Endothelial cell of umbilical vein (primary cell): ENCODE results near the gene ACVR2B. TPM values are rescaled to one million over a fixed set of nuclear protein-coding genes. Genes with fewer than 3 reads are reported as not detected.

Experiments used
- BruUV-seq: library from RNA; stranded (reverse); fragments of 400-500 nt; replicated peaks from 2 replicates; lab custom pipeline; 2021; lab: Mats Ljungman, UMichigan
- CTCF ChIA-PET: fragments of 300-600, 350-600 bp; sonication (Branson Sonifier 250); formaldehyde crosslinking; loops from one replicate; lab custom pipeline; 2021; ENCODE audit warnings: antibody characterized with exemption, inconsistent platforms; lab: Charles Lee
- POLR2A ChIA-PET: fragments of 300-600, 350-600 bp; sonication (Branson Sonifier 250); formaldehyde crosslinking; loops from one replicate; lab custom pipeline; 2021; ENCODE audit warnings: antibody characterized with exemption, inconsistent platforms; lab: Charles Lee
- DNase-seq: peaks from one replicate; pipeline ENCODE4 v3.0.0-alpha.2; 2011; ENCODE audit warnings: low read depth, low spot score
- FAIRE-seq: peaks from 2 replicates; lab custom pipeline; 2011; peaks lifted over from hg19 to GRCh38; lab: Jason Lieb, UNC
- H2AFZ ChIP-seq: 2 replicates; pipeline ENCODE4 v1.6.0; 2012; ENCODE audit warnings: low read depth, low read length, control low read depth, inconsistent platforms
- H3K27ac ChIP-seq: 2 replicates; pipeline ENCODE4 v1.5.1; 2011; ENCODE audit warnings: low read depth, mild to moderate bottlenecking, control low read depth, low read length, moderate library complexity; ENCODE audit not compliant: insufficient read depth
- H3K27me3 ChIP-seq, 2 experiments: 2 replicates each; pipeline versions ENCODE4 v1.6.0 to v1.6.1; 2011; ENCODE audit warnings: low read length in 2 of 2, mixed read lengths in 1 of 2; ENCODE audit not compliant: control insufficient read depth in 2 of 2, insufficient read depth in 2 of 2
- H3K36me3 ChIP-seq, 2 experiments: 2 replicates in 1 of 2; 3 replicates in 1 of 2; pipeline ENCODE4 v1.5.1; 2011; ENCODE audit warnings: low read length in 2 of 2, mild to moderate bottlenecking in 1 of 2, moderate library complexity in 1 of 2; ENCODE audit not compliant: control insufficient read depth in 2 of 2, insufficient read depth in 2 of 2; ENCODE audit errors: extremely low read depth in 1 of 2
- H3K4me1 ChIP-seq: 3 replicates; pipeline ENCODE4 v1.5.1; 2011; ENCODE audit warnings: mild to moderate bottlenecking, low read length; ENCODE audit not compliant: control insufficient read depth, insufficient read depth; ENCODE audit errors: extremely low read depth
- H3K4me2 ChIP-seq: 2 replicates; pipeline ENCODE4 v1.6.1; 2011; ENCODE audit warnings: low read length, control low read depth, mixed read lengths; ENCODE audit not compliant: insufficient read depth
- H3K4me3 ChIP-seq, 3 experiments: fragments of 200-600 bp in 1 of 3; sonication (generic), shearing (Covaris generic) in 1 of 3; replicated peaks in 1 of 3; 2 replicates each; pipeline ENCODE4 v1.5.1; 2011 to 2016; ENCODE audit warnings: control low read depth in 3 of 3, low read length in 3 of 3, mild to moderate bottlenecking in 2 of 3, inconsistent platforms in 1 of 3, low read depth in 1 of 3, moderate library complexity in 1 of 3; ENCODE audit not compliant: insufficient read depth in 1 of 3
- H3K79me2 ChIP-seq: 2 replicates; pipeline ENCODE4 v1.6.0; 2012; ENCODE audit warnings: low read length, inconsistent platforms; ENCODE audit not compliant: control insufficient read depth, insufficient read depth
- H3K9ac ChIP-seq: replicated peaks from 2 replicates; pipeline ENCODE3; 2011; ENCODE audit warnings: low read length, control low read depth; ENCODE audit not compliant: insufficient read depth; ENCODE audit errors: extremely low read depth
- H3K9me1 ChIP-seq: replicated peaks from 3 replicates; pipeline ENCODE4 v1.6.0; 2011; ENCODE audit warnings: mild to moderate bottlenecking, low read length; ENCODE audit not compliant: control insufficient read depth, insufficient read depth; ENCODE audit errors: extremely low read depth
- H3K9me3 ChIP-seq: replicated peaks from 2 replicates; pipeline ENCODE4 v1.5.1; 2012; ENCODE audit warnings: low read length, inconsistent platforms; ENCODE audit not compliant: control insufficient read depth, insufficient read depth
- H4K20me1 ChIP-seq: replicated peaks from 2 replicates; pipeline ENCODE3; 2011; ENCODE audit warnings: mild to moderate bottlenecking, low read length; ENCODE audit not compliant: control insufficient read depth, insufficient read depth; ENCODE audit errors: extremely low read depth
- CTCF ChIP-seq, 2 donors: IDR thresholded peaks; 1 replicate in 1 of 2; 2 replicates in 1 of 2; pipeline ENCODE4 v1.5.1; 2011; ENCODE audit warnings: low read length in 2 of 2, mild to moderate bottlenecking in 2 of 2, moderate library complexity in 2 of 2, control low read depth in 1 of 2, inconsistent platforms in 1 of 2, low read depth in 1 of 2; ENCODE audit not compliant: insufficient read depth in 1 of 2; ENCODE audit errors: extremely low read depth in 1 of 2
- EZH2 ChIP-seq: IDR thresholded peaks from 2 replicates; pipeline ENCODE4 v1.6.1; 2012; ENCODE audit warnings: borderline replicate concordance, low read depth, mild to moderate bottlenecking, moderate library complexity, low read length, inconsistent platforms; ENCODE audit not compliant: severe bottlenecking
- FOS ChIP-seq: IDR thresholded peaks from 2 replicates; pipeline ENCODE4 v1.6.1; 2011; ENCODE audit warnings: mild to moderate bottlenecking, low read length, moderate library complexity, borderline replicate concordance; ENCODE audit not compliant: insufficient read depth
- GATA2 ChIP-seq: IDR thresholded peaks from 2 replicates; pipeline ENCODE4 v1.7.0; 2011; ENCODE audit warnings: low read depth, mild to moderate bottlenecking, moderate library complexity, mixed read lengths, low read length; ENCODE audit not compliant: insufficient read length, insufficient read depth
- JUN ChIP-seq: IDR thresholded peaks from 2 replicates; pipeline ENCODE4 v1.6.1; 2011; ENCODE audit warnings: borderline replicate concordance, low read depth; ENCODE audit not compliant: insufficient read length, insufficient read depth
- MAX ChIP-seq: IDR thresholded peaks from 2 replicates; pipeline ENCODE4 v1.6.1; 2011; ENCODE audit not compliant: insufficient read depth, insufficient read length
- MYC ChIP-seq: IDR thresholded peaks from one replicate; pipeline ENCODE4 v1.6.1; 2011; ENCODE audit warnings: mild to moderate bottlenecking, low read depth, low read length
- POLR2A ChIP-seq: IDR thresholded peaks from 2 replicates; pipeline ENCODE4 v1.6.1; 2012; ENCODE audit warnings: low read depth, mild to moderate bottlenecking, control low read depth, low read length
- POLR2AphosphoS5 ChIP-seq: IDR thresholded peaks from 2 replicates; pipeline ENCODE4 v1.6.1; 2012; ENCODE audit warnings: low read depth, mild to moderate bottlenecking, control low read depth, low read length, moderate library complexity; ENCODE audit not compliant: insufficient read depth
- dilution Hi-C: fragments of 300-500 bp; cut with MboI; formaldehyde crosslinking; loops from one replicate; pipeline ENCODE4 v1.15.0; 2019; ENCODE audit warnings: low sequenced_read_pairs; ENCODE audit not compliant: extremely low pct_ligation_motif_present
- intact Hi-C: fragments of 100-400 bp; cut with micrococcal nuclease; formaldehyde crosslinking; loops from one replicate; pipeline ENCODE4 v1.10.0; 2022
- polyA plus RNA-seq, 4 experiments: library from polyadenylated mRNA; depleted of rRNA in 3 of 4; stranded (reverse) in 3 of 4; unstranded in 1 of 4; fragments of >200 nt; gene quantifications; 2 replicates each; pipeline versions ENCODE4 v1.2.1 to v1.2.3, GENCODE V29; 2011 to 2012; ENCODE audit warnings: missing spikeins in 1 of 4
- total RNA-seq: library from RNA; stranded (reverse); gene quantifications from 2 replicates; pipeline ENCODE4 v1.2.3, GENCODE V29; 2021

The ACVR2B gene
- total and polyA plus RNA-seq, 2 donors (not counting 3 experiments of a cell fraction or from before 2014, with no cell fraction given), result 2.0 to 4.9 TPM

- Histone ChIP-seq H3K27me3 (no peaks in the 10 kb centered on the region), H3K36me3 (no peaks in the 10 kb centered on the region), H3K27ac (no peak overlapping the region), H3K4me2 (no peak overlapping the region), H3K79me2 (no peaks in the 10 kb centered on the region), H2AFZ (no peak overlapping the region), H3K9me1 (no peaks in the 10 kb centered on the region), H4K20me1 (no peaks in the 10 kb centered on the region), H3K9ac (no peak overlapping the region), H3K9me3 (no peaks in the 10 kb centered on the region), H3K4me3 (no peak overlapping the region), H3K4me1 (no peaks in the 10 kb centered on the region)
- DNase-seq (no peak), FAIRE-seq (no peak)
- POLR2A ChIA-PET, result no interaction called here
- CTCF ChIA-PET, result no interaction called here
- intact Hi-C loops (loop anchor here (5.0 kb wide), 1 partner anchor 338 kb away; the partner anchor contains the start of genes ACAA1 and MYD88), dilution Hi-C loops (no loop called here)
- no TSS peak for BruUV-seq
- TF ChIP-seq POLR2A (no peak), EZH2 (no peak), JUN (no peak), FOS (no peak)
Observed at GRCh38 chr3:38475716-38476115, 22.0 kb downstream of the ACVR2B start.

- dilution Hi-C loops (no loop called here), intact Hi-C loops (loop anchor here (5.0 kb wide), 1 partner anchor 339 kb away; the partner anchor contains the start of genes ACAA1 and MYD88)
- no peaks in the 10 kb centered on the region for H4K20me1 ChIP-seq
- peaks cover 0 to 3% of the 10 kb centered on the region in 2 experiments for H3K36me3 ChIP-seq
- ChIA-PET POLR2A (no interaction called here), CTCF (no interaction called here)
- no peak overlapping the region for H3K4me2 ChIP-seq
- no peak overlapping the region for H3K27ac ChIP-seq
- no peaks in the 10 kb centered on the region for H3K9me1 ChIP-seq
- no peaks in the 10 kb centered on the region for H3K79me2 ChIP-seq
- no peak for TF ChIP-seq JUN
- no peak for TF ChIP-seq FOS
- TF ChIP-seq EZH2, result no peak
- no peak for TF ChIP-seq MYC
- TF ChIP-seq POLR2AphosphoS5, result no peak
- TF ChIP-seq MAX, result no peak
- TF ChIP-seq GATA2, result no peak
- no peak for TF ChIP-seq POLR2A
- TF ChIP-seq CTCF (IDR thresholded peaks at IDR 0.05; ENCODE audit: extremely low read depth in 1 of 2, insufficient read depth in 1 of 2, low read depth in 1 of 2, low read length in 2 of 2), result no peak
- no peak overlapping the region for H3K4me3 ChIP-seq
- no peak for FAIRE-seq
- BruUV-seq, result no TSS peak
- no peak overlapping the region for H2AFZ ChIP-seq
- H3K27me3 ChIP-seq, result no peaks in the 10 kb centered on the region
- no peaks in the 10 kb centered on the region for H3K9me3 ChIP-seq
- H3K9ac ChIP-seq, result no peak overlapping the region
- no peaks in the 10 kb centered on the region for H3K4me1 ChIP-seq
- no peak for DNase-seq
Observed at GRCh38 chr3:38476157-38476756, 22.6 kb downstream of the ACVR2B start.
